Fibroblast of lung (primary cell): ENCODE results near the gene CRYBB2.

ENCODE experiments used
- CTCF ChIP-seq, 2 donors: IDR thresholded peaks in 1 of 2; conservative IDR thresholded peaks in 1 of 2; 1 replicate in 1 of 2; 2 replicates in 1 of 2; pipeline ENCODE4 v1.5.1; 2011 to 2012; ENCODE audit warnings: low read length in 2 of 2, control low read depth in 1 of 2, inconsistent platforms in 1 of 2, low read depth in 1 of 2, mild to moderate bottlenecking in 1 of 2
- EZH2 ChIP-seq: IDR thresholded peaks from 2 replicates; pipeline ENCODE4 v1.5.1; 2012; ENCODE audit warnings: low read length, control low read depth, mild to moderate bottlenecking; ENCODE audit errors: missing control alignments

- TF ChIP-seq CTCF (conservative IDR thresholded peaks at IDR 0.05 in 1 of 2, IDR thresholded peaks at IDR 0.05 in 1 of 2; ENCODE audit: low read depth in 1 of 2, low read length in 2 of 2) (no peak), EZH2 (no peak)
These were observed 18.5 kb upstream of the CRYBB2 start for GRCh38 chr22:25200967-25201366.
